ENCODE data around the gene DCST2.

Gene DCST2

GRCh38 chr1:154973344-154974101 is 60.1 kb downstream of the DCST2 start:
- peak; percentile 94 for DNase-seq

- DNase-seq, result peak; percentile 29
Measured at GRCh38 chr1:154972517-154973343, 60.9 kb downstream of the DCST2 start.

GRCh38 chr1:154972213-154972516 is 61.4 kb downstream of the DCST2 start:
- DNase-seq, result no peak

- no peak for DNase-seq
Measured at GRCh38 chr1:154971341-154971998, 62.1 kb downstream of the DCST2 start.

GRCh38 chr1:154970631-154971340 is 62.8 kb downstream of the DCST2 start, which contains the start of gene SHC1:
SHC1 (minus strand) TSS chr1:154970747; CDS start chr1:154970526, 221 bp downstream.
- DNase-seq, result no peak

GRCh38 chr1:154969860-154970452 is 63.6 kb downstream of the DCST2 start:
- no peak for DNase-seq

GRCh38 chr1:154969246-154969645 is 64.3 kb downstream of the DCST2 start:
- DNase-seq, result no peak

- no peak for DNase-seq
Measured at GRCh38 chr1:154968731-154969130, 64.8 kb downstream of the DCST2 start.
